Nephron (organoid): ENCODE results near the gene SPTBN2.

Source experiments
- H3K27ac Mint-ChIP-seq, 3 experiments: 2 replicates each; pipeline ENCODE4 v1.8.0; 2020; ENCODE audit warnings: mixed read lengths in 3 of 3, mild to moderate bottlenecking in 2 of 3, moderate library complexity in 1 of 3
- H3K27me3 Mint-ChIP-seq: 2 replicates; pipeline ENCODE4 v1.8.0; 2021; ENCODE audit warnings: low read depth, mild to moderate bottlenecking, moderate library complexity, mixed read lengths
- H3K36me3 Mint-ChIP-seq: 2 replicates; pipeline ENCODE4 v1.8.0; 2020; ENCODE audit warnings: low read depth, mixed read lengths
- H3K4me1 Mint-ChIP-seq: 2 replicates; pipeline ENCODE4 v1.8.0; 2020; ENCODE audit warnings: mixed read lengths
- H3K4me3 Mint-ChIP-seq, 3 experiments: 2 replicates each; pipeline ENCODE4 v1.8.0; 2020; ENCODE audit warnings: mild to moderate bottlenecking in 3 of 3, mixed read lengths in 3 of 3, moderate library complexity in 2 of 3
- H3K9me3 Mint-ChIP-seq: 2 replicates; pipeline ENCODE4 v1.8.0; 2020; ENCODE audit warnings: mixed read lengths
- CTCF ChIP-seq, 3 experiments: fragments of 200-600 bp; sonication (generic); IDR thresholded peaks; one replicate each; pipeline ENCODE4 v1.5.0; 2021; ENCODE audit warnings: antibody characterized with exemption in 3 of 3; ENCODE audit not compliant: unreplicated experiment in 3 of 3

SPTBN2 gene

GRCh38 chr11:66692871-66693331 lies 36.1 kb downstream of the SPTBN2 start:
- Mint-ChIP-seq H3K4me3 (no peak overlapping the region), H3K27ac (no peak overlapping the region), H3K4me1 (peaks cover 5% of the 10 kb centered on the region), H3K9me3 (no peaks in the 10 kb centered on the region), H3K36me3 (peaks cover 8% of the 10 kb centered on the region), H3K27me3 (no peaks in the 10 kb centered on the region)
- TF ChIP-seq CTCF (IDR thresholded peaks at IDR 0.05; ENCODE audit: unreplicated experiment in 3 of 3) = no peak

- H3K36me3 Mint-ChIP-seq = peaks cover 4% of the 10 kb centered on the region
- TF ChIP-seq CTCF (IDR thresholded peaks at IDR 0.05; ENCODE audit: unreplicated experiment in 3 of 3) = no peak
- H3K4me1 Mint-ChIP-seq = peaks cover 5% of the 10 kb centered on the region
- no peak overlapping the region for H3K4me3 Mint-ChIP-seq
- H3K27me3 Mint-ChIP-seq = no peaks in the 10 kb centered on the region
- no peak overlapping the region for H3K27ac Mint-ChIP-seq
- no peaks in the 10 kb centered on the region for H3K9me3 Mint-ChIP-seq
Measured at GRCh38 chr11:66692446-66692845, 36.6 kb downstream of the SPTBN2 start.

GRCh38 chr11:66691311-66691980 lies 37.6 kb downstream of the SPTBN2 start:
- Mint-ChIP-seq H3K4me1 (peaks cover 5% of the 10 kb centered on the region), H3K27me3 (no peaks in the 10 kb centered on the region), H3K4me3 (no peak overlapping the region), H3K27ac (no peak overlapping the region), H3K36me3 (peaks cover 4% of the 10 kb centered on the region), H3K9me3 (no peaks in the 10 kb centered on the region)
- TF ChIP-seq CTCF (IDR thresholded peaks at IDR 0.05; ENCODE audit: unreplicated experiment in 3 of 3) = no peak

GRCh38 chr11:66689661-66690590 lies 39.1 kb downstream of the SPTBN2 start:
- Mint-ChIP-seq H3K9me3 (no peaks in the 10 kb centered on the region), H3K4me1 (peaks cover 5% of the 10 kb centered on the region), H3K27ac (no peak overlapping the region), H3K27me3 (peaks cover 2% of the 10 kb centered on the region), H3K36me3 (peaks cover 5% of the 10 kb centered on the region), H3K4me3 (no peak overlapping the region)
- TF ChIP-seq CTCF (IDR thresholded peaks at IDR 0.05; ENCODE audit: unreplicated experiment in 3 of 3) = no peak

- Mint-ChIP-seq H3K27ac (no peak overlapping the region), H3K27me3 (peaks cover 3% of the 10 kb centered on the region), H3K4me3 (no peak overlapping the region), H3K4me1 (peaks cover 5% of the 10 kb centered on the region), H3K9me3 (no peaks in the 10 kb centered on the region), H3K36me3 (peaks cover 15% of the 10 kb centered on the region)
- no peak for TF ChIP-seq CTCF (IDR thresholded peaks at IDR 0.05; ENCODE audit: unreplicated experiment in 3 of 3)
Measured at GRCh38 chr11:66688561-66689534, 40.2 kb downstream of the SPTBN2 start.
